Measurements from ENCODE around the gene MXD4. TPM values are rescaled to one million over a fixed set of nuclear protein-coding genes. Genes with fewer than 3 reads are reported as not detected.

Gene MXD4
- total and polyA plus RNA-seq, 11 donors: 27.5 to 76.6 (median 35.7) TPM

- intact Hi-C loops (cut with DNase I): no loop called here
- Histone ChIP-seq H3K27me3 (no peaks in the 10 kb centered on the region), H3K4me3 (no peak overlapping the region), H3K36me3 (peaks cover 0 to 2% (median 0%) of the 10 kb centered on the region in 9 donors), H3K27ac (no peak overlapping the region), H3K4me1 (no peaks in the 10 kb centered on the region), H3K9me3 (peaks cover 0 to 20% (median 1%) of the 10 kb centered on the region in 12 donors)
- TF ChIP-seq CTCF (IDR thresholded peaks at IDR 0.05): no peak
- no peak for TF ChIP-seq POLR2A (IDR thresholded peaks at IDR 0.05)
- ATAC-seq (no peak), DNase-seq (peak in 1 of 5 donors; percentile 10)
- WGBS, 4 donors: 92 to 95% (median 93%) methylated on average over 27 to 28 of the region's 28 CpGs
Measured at GRCh38 chr4:2302387-2303119, 40.6 kb upstream of the MXD4 start.

- no peak for ATAC-seq
- no peak for TF ChIP-seq CTCF (IDR thresholded peaks at IDR 0.05)
- no peak for TF ChIP-seq POLR2A (IDR thresholded peaks at IDR 0.05)
- intact Hi-C loops (cut with DNase I): no loop called here
- no peaks in the 10 kb centered on the region for H3K27me3 ChIP-seq
- no peak overlapping the region for H3K4me3 ChIP-seq
- H3K27ac ChIP-seq: no peak overlapping the region
- H3K9me3 ChIP-seq: peaks cover 0 to 12% (median 0%) of the 10 kb centered on the region in 12 donors
- H3K36me3 ChIP-seq: peaks cover 0 to 2% (median 0%) of the 10 kb centered on the region in 9 donors
- peak in 2 of 5 donors; percentile 24 to 66 for DNase-seq
- 65 to 85% (median 81%) methylated on average over 19 of the region's 19 CpGs for WGBS, 4 donors
- H3K4me1 ChIP-seq: peaks cover 0 to 3% (median 0%) of the 10 kb centered on the region in 12 donors
Measured at GRCh38 chr4:2301806-2302205, 39.9 kb upstream of the MXD4 start.

- peaks cover 0 to 7% (median 0%) of the 10 kb centered on the region in 12 donors for H3K9me3 ChIP-seq
- intact Hi-C loops (cut with DNase I): no loop called here
- H3K4me1 ChIP-seq: peaks cover 0 to 8% (median 0%) of the 10 kb centered on the region in 12 donors
- peaks cover 0 to 2% (median 0%) of the 10 kb centered on the region in 9 donors for H3K36me3 ChIP-seq
- ATAC-seq (no peak), DNase-seq (peak in 1 of 5 donors; percentile 63)
- WGBS, 4 donors: 87 to 90% (median 89%) methylated on average over 10 to 14 of the region's 14 CpGs
- no peaks in the 10 kb centered on the region for H3K27me3 ChIP-seq
- no peak overlapping the region for H3K4me3 ChIP-seq
- H3K27ac ChIP-seq: no peak overlapping the region
- TF ChIP-seq CTCF (IDR thresholded peaks at IDR 0.05) (no peak), POLR2A (IDR thresholded peaks at IDR 0.05) (no peak)
Measured at GRCh38 chr4:2301225-2301642, 39.3 kb upstream of the MXD4 start.

- peak in 1 of 5 donors; percentile 14 for DNase-seq
- no peak overlapping the region for H3K4me3 ChIP-seq
- WGBS, 4 donors: 78 to 92% (median 88%) methylated on average over 28 to 37 of the region's 37 CpGs
- no peak for ATAC-seq
- peaks cover 0 to 2% (median 0%) of the 10 kb centered on the region in 9 donors for H3K36me3 ChIP-seq
- H3K4me1 ChIP-seq: peaks cover 0 to 12% (median 0%) of the 10 kb centered on the region in 12 donors
- no peak overlapping the region for H3K27ac ChIP-seq
- no peak for TF ChIP-seq POLR2A (IDR thresholded peaks at IDR 0.05)
- no peak for TF ChIP-seq CTCF (IDR thresholded peaks at IDR 0.05)
- H3K9me3 ChIP-seq: peaks cover 0 to 7% (median 0%) of the 10 kb centered on the region in 12 donors
- intact Hi-C loops (cut with DNase I): no loop called here
- H3K27me3 ChIP-seq: no peaks in the 10 kb centered on the region
Measured at GRCh38 chr4:2300431-2301224, 38.7 kb upstream of the MXD4 start.

Measured in heart left ventricle (tissue), 16 donors.